PC-9 (cell line): ENCODE data around the gene CASP4.

Source experiments
- EZH2 ChIP-seq: fragments of 200-600 bp; sonication (generic); IDR thresholded peaks from 2 replicates; pipeline ENCODE4 v1.8.0; 2017; ENCODE audit warnings: antibody characterized with exemption, low read depth
- TF ChIP-seq, protein P1 (sequence below): fragments of 200-600 bp; sonication (generic); conservative IDR thresholded peaks from 2 replicates; pipeline ENCODE4 v1.6.1; 2017; ENCODE audit warnings: mixed run types, antibody characterized with exemption, mild to moderate bottlenecking, moderate library complexity

DNA sequence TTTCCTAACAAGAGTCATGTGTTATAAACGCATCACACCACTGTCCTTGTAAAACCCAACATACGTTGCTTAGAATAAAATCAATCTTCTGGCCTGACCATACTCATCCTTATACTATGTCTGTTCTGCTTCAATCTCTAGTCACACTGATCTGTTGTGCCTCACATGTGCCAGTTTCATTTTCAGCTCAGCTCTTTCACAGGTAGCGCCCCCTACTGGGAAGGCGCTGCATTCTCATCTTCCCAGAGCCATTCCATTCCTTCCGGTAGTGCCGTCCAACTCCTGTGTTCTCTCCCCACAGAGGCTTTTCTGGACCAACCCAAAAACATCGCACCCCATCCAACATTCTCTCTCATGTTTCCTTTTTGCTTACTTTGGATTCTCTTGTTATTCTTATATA, 32.4 kb upstream of the CASP4 start:
- TF ChIP-seq, protein P1, sequence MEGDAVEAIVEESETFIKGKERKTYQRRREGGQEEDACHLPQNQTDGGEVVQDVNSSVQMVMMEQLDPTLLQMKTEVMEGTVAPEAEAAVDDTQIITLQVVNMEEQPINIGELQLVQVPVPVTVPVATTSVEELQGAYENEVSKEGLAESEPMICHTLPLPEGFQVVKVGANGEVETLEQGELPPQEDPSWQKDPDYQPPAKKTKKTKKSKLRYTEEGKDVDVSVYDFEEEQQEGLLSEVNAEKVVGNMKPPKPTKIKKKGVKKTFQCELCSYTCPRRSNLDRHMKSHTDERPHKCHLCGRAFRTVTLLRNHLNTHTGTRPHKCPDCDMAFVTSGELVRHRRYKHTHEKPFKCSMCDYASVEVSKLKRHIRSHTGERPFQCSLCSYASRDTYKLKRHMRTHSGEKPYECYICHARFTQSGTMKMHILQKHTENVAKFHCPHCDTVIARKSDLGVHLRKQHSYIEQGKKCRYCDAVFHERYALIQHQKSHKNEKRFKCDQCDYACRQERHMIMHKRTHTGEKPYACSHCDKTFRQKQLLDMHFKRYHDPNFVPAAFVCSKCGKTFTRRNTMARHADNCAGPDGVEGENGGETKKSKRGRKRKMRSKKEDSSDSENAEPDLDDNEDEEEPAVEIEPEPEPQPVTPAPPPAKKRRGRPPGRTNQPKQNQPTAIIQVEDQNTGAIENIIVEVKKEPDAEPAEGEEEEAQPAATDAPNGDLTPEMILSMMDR: 0 out of 2 replicates have a peak, but pooled peaks have one; percentile 57
- no peak for TF ChIP-seq EZH2
